GM18951 (cell line): ENCODE measurements around the gene CPD.

Experiments
- POLR2A ChIP-seq: IDR thresholded peaks from 4 replicates; pipeline ENCODE4 v1.6.1; 2011; ENCODE audit warnings: mild to moderate bottlenecking; ENCODE audit not compliant: insufficient read length, insufficient read depth; ENCODE audit errors: extremely low read depth
- in situ Hi-C: fragments of 300-500 bp; cut with MboI; formaldehyde crosslinking; loops from one replicate; pipeline ENCODE4 v1.12.0; 2022; ENCODE audit warnings: low sequenced_read_pairs, mixed read lengths, inconsistent platforms; ENCODE audit not compliant: unreplicated experiment

Gene CPD

DNA sequence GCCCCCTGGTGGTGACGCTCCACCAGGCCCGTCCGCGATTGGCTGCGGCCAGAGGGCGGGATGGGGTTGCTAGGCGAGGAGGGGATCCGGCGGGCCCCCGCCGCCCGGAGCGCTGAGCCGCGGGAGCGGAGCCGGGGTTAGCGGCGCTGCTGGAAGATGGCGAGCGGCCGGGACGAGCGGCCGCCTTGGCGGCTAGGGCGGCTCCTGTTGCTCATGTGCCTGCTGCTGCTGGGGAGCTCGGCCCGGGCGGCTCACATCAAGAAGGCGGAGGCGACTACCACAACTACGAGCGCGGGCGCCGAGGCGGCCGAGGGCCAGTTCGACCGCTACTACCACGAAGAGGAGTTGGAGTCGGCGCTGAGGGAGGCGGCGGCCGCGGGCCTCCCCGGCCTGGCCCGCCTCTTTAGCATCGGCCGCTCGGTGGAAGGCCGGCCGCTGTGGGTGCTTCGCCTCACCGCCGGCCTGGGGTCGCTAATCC, at the start of gene CPD:
Gene CPD, plus strand, starts transcription at position 103 of the 478 bp plus-strand sequence. Its CDS starts 54 bp downstream, at position 157.
- peak; percentile 86 for TF ChIP-seq POLR2A
- in situ Hi-C loops: no loop called here

DNA sequence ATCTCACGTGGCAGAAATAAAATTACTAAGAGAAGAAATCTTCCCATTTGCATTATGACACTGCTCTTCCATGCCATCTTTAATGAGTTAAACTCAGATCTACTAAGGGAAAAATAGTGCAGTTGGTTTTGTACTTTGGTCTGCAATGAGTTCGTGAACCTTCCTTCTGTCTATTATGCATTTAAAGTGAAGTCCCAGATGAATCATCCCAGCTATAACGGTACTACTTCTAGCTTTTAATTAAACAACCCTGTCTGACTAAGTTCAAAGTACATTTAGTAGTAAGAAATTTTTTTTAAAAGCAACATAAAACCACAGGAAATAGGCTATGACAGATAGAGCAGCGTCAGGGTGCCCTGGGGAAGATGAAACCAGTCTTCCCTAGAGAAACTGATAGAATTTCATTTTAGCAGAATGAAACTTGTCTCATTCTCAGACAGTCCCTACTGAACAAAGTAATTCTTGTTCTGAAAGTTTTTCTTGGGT, 46.6 kb upstream of the CPD start:
- no peak for TF ChIP-seq POLR2A
- in situ Hi-C loops: loop anchor here (10.0 to 25.0 kb wide), 2 partner anchors 227 to 380 kb away; no protein-coding TSS in a partner anchor

DNA sequence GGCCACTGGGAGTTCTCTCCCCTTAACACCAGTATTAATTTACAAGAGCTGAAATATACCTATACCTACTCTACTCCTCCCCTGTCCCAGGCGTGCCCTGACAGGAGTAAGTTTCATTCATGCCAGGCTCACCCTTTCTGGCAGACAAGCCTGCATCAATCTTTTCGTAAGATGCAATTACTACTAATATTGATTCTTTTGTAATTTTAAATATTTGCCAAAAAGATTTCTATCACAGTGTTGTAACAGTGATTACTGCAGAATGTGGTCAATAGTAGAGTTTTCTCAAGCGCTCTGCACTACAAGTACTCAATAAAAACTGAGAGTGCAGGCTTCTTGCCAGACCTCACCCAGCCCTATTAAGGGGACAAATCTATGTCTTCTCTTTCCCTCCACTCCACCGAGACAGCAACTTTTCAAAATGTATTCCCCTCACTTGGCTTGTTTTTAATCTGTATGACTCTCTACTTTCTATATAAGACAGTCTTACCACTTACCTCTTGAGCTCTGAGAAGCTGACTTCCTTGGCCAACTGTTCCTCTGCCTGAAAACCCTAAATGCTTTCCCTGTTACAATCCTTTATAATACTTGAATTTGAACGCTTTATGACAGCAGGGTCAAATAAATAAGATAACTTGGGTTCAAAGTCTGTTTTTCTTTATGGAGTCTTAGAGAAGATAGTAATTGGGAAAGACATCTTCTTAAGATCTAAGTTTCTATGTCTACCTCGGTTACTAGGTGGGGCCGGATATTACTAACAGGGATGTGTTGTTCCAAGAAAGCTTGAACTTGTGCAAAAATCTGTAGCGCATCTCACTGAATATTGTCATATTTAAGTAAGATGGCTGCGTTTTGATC, 45.0 kb upstream of the CPD start, which contains the start of gene TMIGD1:
Gene TMIGD1, minus strand, starts transcription at position 555 of the 858 bp plus-strand sequence. CDS start 1,924 bp downstream, outside the sequence.
- no peak for TF ChIP-seq POLR2A
- in situ Hi-C loops: loop anchor here (10.0 to 25.0 kb wide), 2 partner anchors 229 to 379 kb away; no protein-coding TSS in a partner anchor

DNA sequence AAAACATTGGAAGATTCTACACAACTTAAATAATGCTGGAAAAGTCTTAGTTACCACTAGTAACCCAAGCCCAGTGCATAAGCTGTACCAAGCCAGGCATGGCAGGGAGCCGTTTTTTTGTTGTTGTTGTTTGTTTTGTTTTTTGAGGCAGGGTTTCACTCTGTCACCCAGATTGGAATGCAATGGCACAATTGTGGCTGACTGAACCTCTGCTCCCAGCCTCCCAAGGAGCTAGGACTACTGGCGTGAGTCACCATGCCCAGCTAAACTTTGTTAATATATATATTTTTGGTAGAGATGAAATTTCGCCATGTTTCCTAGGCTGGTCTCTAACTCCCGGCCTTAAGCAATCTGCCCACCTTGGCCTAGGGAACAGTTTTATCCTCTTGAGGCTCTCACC, 44.3 kb upstream of the CPD start:
- in situ Hi-C loops: loop anchor here (10.0 to 25.0 kb wide), 2 partner anchors 230 to 378 kb away; no protein-coding TSS in a partner anchor
- TF ChIP-seq POLR2A: no peak

DNA sequence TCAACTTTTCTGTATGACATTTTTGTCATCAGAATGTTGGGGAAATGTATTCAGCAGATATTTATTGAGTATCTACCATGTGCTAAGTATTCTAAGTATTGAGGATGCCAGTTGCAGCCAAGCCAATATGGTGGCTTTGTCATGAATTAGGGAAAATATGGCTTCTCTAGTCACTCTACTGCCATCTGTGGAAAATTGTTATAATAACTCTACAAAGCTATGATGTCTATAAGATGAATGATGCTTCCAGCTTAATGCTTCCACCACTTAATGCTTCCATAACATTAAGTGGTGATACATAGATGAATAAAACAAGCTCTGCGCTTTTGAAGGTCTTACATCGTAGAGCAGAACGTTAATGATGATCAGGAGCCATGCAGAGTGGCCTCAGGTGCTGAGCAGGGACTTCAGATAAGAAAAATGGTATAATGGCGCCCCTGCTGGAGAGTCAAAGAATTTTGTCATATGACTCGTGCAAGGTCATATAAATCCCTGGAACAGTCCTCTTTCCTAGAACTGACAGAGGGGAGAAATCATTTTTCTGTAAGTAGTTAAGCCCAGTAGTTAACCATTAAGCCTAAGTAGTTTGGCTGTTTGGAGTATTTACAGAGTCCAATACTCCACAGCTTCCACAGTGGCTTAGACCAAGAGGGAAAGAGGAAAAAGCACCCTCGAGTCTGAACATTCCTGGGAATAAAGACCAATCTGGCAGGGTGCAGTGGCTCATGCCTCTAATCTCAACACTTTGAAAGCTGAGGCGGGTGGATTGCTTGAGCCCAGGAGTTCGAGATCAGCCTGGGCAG, 42.2 kb upstream of the CPD start:
- in situ Hi-C loops: loop anchor here (10.0 to 25.0 kb wide), 2 partner anchors 232 to 376 kb away; no protein-coding TSS in a partner anchor
- TF ChIP-seq POLR2A: no peak

DNA sequence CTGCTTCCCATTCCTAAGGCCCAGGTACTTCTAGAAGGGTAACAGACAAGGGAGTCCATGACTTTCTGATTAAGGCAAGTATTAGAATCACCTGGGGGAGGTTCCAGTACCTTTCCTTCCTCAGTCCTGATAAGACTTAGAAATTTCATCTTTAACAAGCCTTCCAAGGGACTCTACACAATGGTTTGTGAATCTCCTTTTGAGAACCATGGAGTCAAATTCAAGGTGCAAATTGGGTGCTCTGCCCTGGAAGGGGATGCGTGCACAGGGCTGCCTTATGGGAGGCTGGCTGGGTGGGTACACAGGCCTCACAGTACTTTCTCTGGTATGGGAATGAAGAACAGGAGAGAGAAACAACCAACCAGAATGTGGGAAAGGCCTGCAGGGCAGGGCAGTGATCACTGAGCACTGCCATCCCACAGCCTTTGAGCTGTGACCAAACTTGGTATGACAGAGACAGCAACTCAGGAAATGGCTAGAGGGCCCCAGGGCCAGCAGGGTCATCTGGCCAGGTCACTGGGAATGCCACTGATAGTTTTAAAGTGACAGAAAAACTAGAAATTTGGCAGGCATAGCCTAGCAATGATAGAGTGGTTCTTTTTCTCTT, 41.2 kb upstream of the CPD start:
- no peak for TF ChIP-seq POLR2A
- in situ Hi-C loops: loop anchor here (10.0 to 25.0 kb wide), 2 partner anchors 233 to 375 kb away; no protein-coding TSS in a partner anchor

DNA sequence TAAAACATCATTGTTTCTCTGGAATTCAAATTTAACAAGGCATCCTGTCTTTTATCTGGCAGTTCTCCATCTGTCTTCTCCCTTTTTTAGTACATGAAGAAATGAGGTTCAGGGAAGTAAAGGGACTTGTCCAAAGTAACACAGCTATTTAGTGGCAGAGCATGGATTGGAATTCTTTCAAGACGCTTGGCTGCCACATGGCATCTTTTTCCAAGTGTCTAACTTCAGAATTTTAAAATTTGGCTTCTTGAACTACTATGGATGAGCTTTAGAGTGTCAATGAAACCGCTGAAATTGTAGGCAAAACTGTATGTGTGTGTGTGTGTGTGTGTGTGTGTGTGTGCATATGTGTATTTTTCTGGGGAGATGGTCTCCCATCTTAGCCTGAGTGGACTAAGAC, 39.6 kb upstream of the CPD start:
- no peak for TF ChIP-seq POLR2A
- in situ Hi-C loops: loop anchor here (10.0 to 25.0 kb wide), 2 partner anchors 234 to 373 kb away; no protein-coding TSS in a partner anchor

DNA sequence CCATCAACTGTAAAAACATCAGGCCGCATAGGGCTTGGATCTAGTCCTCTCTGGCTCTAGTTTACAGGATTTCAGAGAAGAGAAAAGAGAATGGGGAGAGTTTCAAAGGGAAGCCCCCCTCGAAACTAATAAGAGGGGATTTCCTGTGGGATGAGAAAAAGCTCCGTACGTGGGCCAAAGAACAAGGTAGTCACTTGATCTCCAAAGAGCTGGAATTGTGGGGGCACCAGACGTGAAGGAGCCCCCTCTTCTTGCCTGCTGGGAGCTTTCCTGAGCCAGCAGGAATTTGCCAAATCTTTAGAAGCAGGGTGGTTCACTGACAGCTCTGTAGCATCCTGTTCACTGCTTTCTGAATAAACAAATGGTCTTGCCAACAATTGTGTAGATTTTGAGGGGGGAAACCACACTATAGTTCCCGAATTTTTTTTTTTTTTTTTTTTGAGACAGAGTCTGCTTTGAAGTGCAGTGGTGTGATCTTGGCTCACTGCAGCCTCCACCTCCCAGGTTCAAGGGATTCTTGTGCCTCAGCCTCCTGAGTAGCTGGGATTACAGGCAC, 37.8 kb upstream of the CPD start:
- in situ Hi-C loops: loop anchor here (25.0 kb wide), 1 partner anchor 371 kb away; no protein-coding TSS in a partner anchor
- no peak for TF ChIP-seq POLR2A

DNA sequence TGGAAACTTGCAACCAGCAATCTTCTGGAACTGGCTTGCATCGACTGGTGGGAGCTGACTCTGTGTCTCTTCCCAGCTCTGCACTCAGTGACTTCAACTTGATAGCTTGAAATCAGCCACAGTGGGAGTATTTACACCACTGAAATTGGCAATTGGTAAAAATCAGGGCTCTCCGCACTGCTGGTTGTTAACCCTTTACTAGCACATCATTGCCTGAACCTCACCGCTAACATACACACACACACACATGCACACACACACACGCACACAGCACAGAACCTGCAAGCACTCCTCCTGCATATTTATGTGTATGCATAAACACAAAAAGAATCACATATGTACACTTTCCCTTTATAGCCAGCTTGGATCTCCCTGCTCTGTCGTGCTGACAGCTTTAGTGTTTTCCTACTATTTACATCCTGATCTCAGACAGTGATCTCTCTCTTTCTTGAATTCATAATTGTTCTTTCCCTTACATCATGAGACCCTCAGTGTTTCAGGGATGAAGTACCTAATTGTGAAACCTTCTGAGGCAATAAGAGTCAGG, 37.0 kb upstream of the CPD start:
- in situ Hi-C loops: loop anchor here (25.0 kb wide), 1 partner anchor 371 kb away; no protein-coding TSS in a partner anchor
- no peak for TF ChIP-seq POLR2A

DNA sequence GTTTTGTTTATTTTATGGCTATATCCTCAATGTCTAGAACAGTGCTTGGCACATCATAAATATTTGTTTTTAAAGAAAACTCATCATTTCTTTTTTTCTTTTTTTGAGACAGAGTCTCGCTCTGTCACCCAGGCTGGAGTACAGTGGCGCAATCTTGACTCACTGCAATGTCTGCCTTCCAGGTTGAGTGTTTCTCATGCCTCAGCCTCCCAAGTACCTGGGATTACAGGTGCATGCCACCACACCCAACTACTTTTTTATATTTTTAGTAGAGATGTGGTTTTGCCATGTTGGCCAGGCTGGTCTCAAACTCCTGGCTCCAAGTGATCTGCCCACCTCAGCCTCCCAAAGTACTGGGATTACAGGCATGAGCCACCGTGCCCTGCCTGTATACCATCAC, 35.5 kb upstream of the CPD start:
- in situ Hi-C loops: loop anchor here (25.0 kb wide), 1 partner anchor 369 kb away; no protein-coding TSS in a partner anchor

DNA sequence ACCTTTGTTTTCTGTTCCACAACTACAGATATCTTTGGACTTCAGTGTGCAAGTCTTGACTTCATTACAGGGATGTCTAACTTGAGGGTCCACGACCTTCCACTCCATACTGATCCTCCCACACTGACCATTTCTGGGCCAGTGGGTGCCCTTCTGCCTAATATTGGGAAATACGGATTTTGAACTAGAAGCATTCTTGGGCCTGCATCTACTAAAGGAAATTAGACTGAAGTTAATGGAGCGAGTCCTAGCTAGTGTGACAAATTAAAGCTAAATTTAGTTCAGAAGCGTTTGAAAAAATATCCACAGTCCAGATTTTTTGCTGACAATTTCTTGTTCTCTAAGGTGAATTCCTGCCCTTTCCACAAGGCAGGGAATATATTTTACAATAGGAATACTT, 34.9 kb upstream of the CPD start:
- in situ Hi-C loops: loop anchor here (25.0 kb wide), 1 partner anchor 369 kb away; no protein-coding TSS in a partner anchor

DNA sequence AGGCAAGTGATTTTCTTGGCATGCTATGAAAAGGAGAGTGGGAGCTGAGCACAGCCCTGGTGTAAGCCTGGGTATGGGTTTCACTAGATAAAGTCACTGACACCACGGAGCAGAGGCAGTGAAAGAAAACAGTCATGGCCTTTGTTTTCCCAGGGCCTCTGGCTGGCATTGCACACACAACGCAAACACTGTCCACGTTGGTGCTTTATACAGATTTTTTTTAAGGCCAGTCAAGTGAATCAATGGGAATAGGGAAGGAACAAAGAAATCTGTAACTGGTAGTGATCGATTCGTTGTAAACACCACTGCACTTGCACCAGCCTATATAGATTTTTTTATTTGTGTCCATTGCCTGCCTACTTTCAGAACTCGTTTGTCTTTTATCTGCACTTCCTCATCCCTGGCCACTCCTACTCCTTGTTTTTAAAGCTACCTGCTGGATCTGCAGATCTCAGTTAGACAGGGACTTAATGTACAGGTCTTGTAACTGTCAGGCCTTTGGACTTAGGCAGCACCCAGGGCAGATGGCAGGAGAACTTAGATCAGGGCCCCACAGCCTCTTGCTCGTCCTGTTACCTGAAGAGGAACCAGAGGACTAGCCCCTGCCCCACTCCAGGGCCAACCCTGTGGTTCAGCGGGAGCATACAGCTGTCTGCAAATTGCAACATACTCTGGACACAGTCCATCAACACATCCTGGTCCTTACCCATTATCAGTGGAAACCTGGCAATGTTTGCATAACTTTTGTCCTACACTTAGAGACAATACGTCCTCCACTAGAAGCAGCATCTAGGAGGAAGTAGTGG, 34.2 kb upstream of the CPD start:
- TF ChIP-seq POLR2A: no peak
- in situ Hi-C loops: loop anchor here (25.0 kb wide), 1 partner anchor 368 kb away; no protein-coding TSS in a partner anchor

More for the DNA sequence above, 34.9 kb upstream of the CPD start:
- TF ChIP-seq POLR2A: no peak
